GM23338 (cell line): ENCODE measurements around the gene MBOAT7. TPM values are rescaled to one million over a fixed set of nuclear protein-coding genes. Genes with fewer than 3 reads are reported as not detected.
"Not testable (repeated sequence)": the region's sequence is repeated elsewhere in the genome, so short reads cannot be mapped to it uniquely, and the experiment has no call there.

Experiments
- ATAC-seq: fragments of 200-7000 bp; cut with Tn5 transposase; 3 replicates; pipeline ENCODE4 v1.9.1; 2020
- DNase-seq: peaks from one replicate; pipeline ENCODE4 v3.0.0-alpha.2; 2015; ENCODE audit warnings: low spot score
- H2AFZ ChIP-seq: fragments of 200-600 bp; sonication (generic); 2 replicates; pipeline ENCODE4 v1.8.0; 2016; ENCODE audit warnings: antibody characterized with exemption, mild to moderate bottlenecking, moderate library complexity
- H3F3A ChIP-seq: fragments of 200-600 bp; sonication (generic); replicated peaks from 2 replicates; pipeline ENCODE4 v1.8.0; 2017; ENCODE audit warnings: antibody characterized with exemption, mixed run types, low read depth
- H3K27ac ChIP-seq: fragments of 200-600 bp; sonication (generic); 2 replicates; pipeline ENCODE4 v1.6.1; 2016; ENCODE audit warnings: low read depth
- H3K27me3 ChIP-seq: fragments of 200-600 bp; sonication (generic); 2 replicates; pipeline ENCODE4 v1.8.0; 2016; ENCODE audit warnings: mild to moderate bottlenecking, mixed run types, moderate library complexity; ENCODE audit not compliant: insufficient read depth
- H3K36me3 ChIP-seq: fragments of 200-600 bp; sonication (generic); 2 replicates; pipeline ENCODE4 v1.8.0; 2016; ENCODE audit warnings: mild to moderate bottlenecking; ENCODE audit not compliant: insufficient read depth
- H3K4me1 ChIP-seq: fragments of 200-600 bp; sonication (generic); 2 replicates; pipeline ENCODE4 v1.8.0; 2016; ENCODE audit warnings: mild to moderate bottlenecking, moderate library complexity; ENCODE audit not compliant: insufficient read depth
- H3K4me2 ChIP-seq: fragments of 200-600 bp; sonication (generic); 2 replicates; pipeline ENCODE4 v1.7.1; 2017; ENCODE audit warnings: mixed run types
- H3K4me3 ChIP-seq: fragments of 200-600 bp; sonication (generic); 2 replicates; pipeline ENCODE4 v1.6.1; 2016; ENCODE audit warnings: mixed run types
- H3K79me2 ChIP-seq: fragments of 200-600 bp; sonication (generic); replicated peaks from 2 replicates; pipeline ENCODE4 v1.8.0; 2017; ENCODE audit warnings: mild to moderate bottlenecking; ENCODE audit not compliant: insufficient read depth
- H3K9me2 ChIP-seq: fragments of 200-600 bp; sonication (generic); 2 replicates; pipeline ENCODE4 v1.8.0; 2017; ENCODE audit not compliant: insufficient read depth
- H4K20me1 ChIP-seq: fragments of 200-600 bp; sonication (generic); replicated peaks from 2 replicates; pipeline ENCODE4 v1.8.0; 2017; ENCODE audit warnings: mild to moderate bottlenecking; ENCODE audit not compliant: insufficient read depth
- H3K27ac Mint-ChIP-seq: 2 replicates; pipeline ENCODE4 v1.8.0; 2020; ENCODE audit warnings: inconsistent platforms, mild to moderate bottlenecking, moderate library complexity, mixed read lengths
- H3K27me3 Mint-ChIP-seq: 3 replicates; pipeline ENCODE4 v1.8.0; 2022; ENCODE audit warnings: low read depth, mild to moderate bottlenecking, moderate library complexity, mixed read lengths, inconsistent platforms; ENCODE audit not compliant: insufficient read depth, poor library complexity
- H3K36me3 Mint-ChIP-seq: 3 replicates; pipeline ENCODE4 v1.8.0; 2021; ENCODE audit warnings: low read depth, mild to moderate bottlenecking, inconsistent platforms, moderate library complexity, mixed read lengths
- H3K4me1 Mint-ChIP-seq: 3 replicates; pipeline ENCODE4 v1.8.0; 2020; ENCODE audit warnings: mild to moderate bottlenecking, inconsistent platforms, mixed read lengths
- H3K4me3 Mint-ChIP-seq: 3 replicates; pipeline ENCODE4 v1.8.0; 2021; ENCODE audit warnings: moderate library complexity, mild to moderate bottlenecking, inconsistent platforms, mixed read lengths
- H3K9me3 Mint-ChIP-seq: 3 replicates; pipeline ENCODE4 v1.8.0; 2020; ENCODE audit warnings: moderate library complexity, mild to moderate bottlenecking, inconsistent platforms, mixed read lengths
- CREB1 ChIP-seq: fragments of 250-450 bp; sonication (Bioruptor Pico); IDR thresholded peaks from 2 replicates; pipeline ENCODE4 v1.5.0; 2020; ENCODE audit warnings: low read depth, mild to moderate bottlenecking, moderate library complexity
- EZH2phosphoT487 ChIP-seq: fragments of 200-600 bp; sonication (generic); IDR thresholded peaks from one replicate; pipeline ENCODE4 v1.8.1; 2018; ENCODE audit warnings: antibody characterized with exemption; ENCODE audit not compliant: unreplicated experiment
- JUNB ChIP-seq: IDR thresholded peaks from one replicate; pipeline ENCODE4 v1.6.1; 2016; ENCODE audit warnings: antibody characterized with exemption; ENCODE audit not compliant: unreplicated experiment
- NANOG ChIP-seq: IDR thresholded peaks from 2 replicates; pipeline ENCODE4 v1.6.1; 2016; ENCODE audit warnings: antibody characterized with exemption, borderline replicate concordance
- POLR2AphosphoS5 ChIP-seq: IDR thresholded peaks from 2 replicates; pipeline ENCODE4 v1.6.1; 2016; ENCODE audit warnings: antibody characterized with exemption, low read depth
- ZNF114 ChIP-seq: fragments of 250-450 bp; sonication (Bioruptor Pico); IDR thresholded peaks from 2 replicates; pipeline ENCODE4 v1.5.0; 2020; ENCODE audit warnings: mild to moderate bottlenecking, moderate library complexity
- polyA plus RNA-seq: library from polyadenylated mRNA; unstranded; fragments of >200 nt; fragmentation: Nextera tagmentation; extraction: Ambion mirVana; gene quantifications from 2 replicates; pipeline ENCODE4 v1.2.1, GENCODE V29; 2016
- total RNA-seq: library from RNA; depleted of rRNA; stranded (reverse); fragments of >200 nt; shearing (Covaris generic); gene quantifications from 2 replicates; pipeline ENCODE4 v1.2.3, GENCODE V29; 2014
- TF ChIP-seq, protein P1 (sequence below): fragments of 250-450 bp; sonication (Bioruptor Pico); IDR thresholded peaks from 2 replicates; pipeline ENCODE4 v1.5.0; 2020; ENCODE audit warnings: mild to moderate bottlenecking, moderate library complexity
- TF ChIP-seq, protein P2 (sequence below): IDR thresholded peaks from 2 replicates; pipeline ENCODE4 v1.6.1; 2016; ENCODE audit warnings: antibody characterized with exemption
- TF ChIP-seq, protein P3 (sequence below): IDR thresholded peaks from one replicate; pipeline ENCODE4 v1.6.1; 2018; ENCODE audit warnings: antibody characterized with exemption; ENCODE audit not compliant: unreplicated experiment
- TF ChIP-seq, protein P4 (sequence below), 2 experiments: fragments of 200-600 bp in 1 of 2; sonication (generic) in 1 of 2; conservative IDR thresholded peaks; 2 replicates each; pipeline versions ENCODE4 v1.5.1 to v1.6.1; 2016 to 2017; ENCODE audit warnings: antibody characterized with exemption in 2 of 2, low read depth in 2 of 2, mild to moderate bottlenecking in 2 of 2, moderate library complexity in 1 of 2

MBOAT7 gene
- total and polyA plus RNA-seq, 2 experiments from 2014 or later = 77.8 to 184 TPM

DNA sequence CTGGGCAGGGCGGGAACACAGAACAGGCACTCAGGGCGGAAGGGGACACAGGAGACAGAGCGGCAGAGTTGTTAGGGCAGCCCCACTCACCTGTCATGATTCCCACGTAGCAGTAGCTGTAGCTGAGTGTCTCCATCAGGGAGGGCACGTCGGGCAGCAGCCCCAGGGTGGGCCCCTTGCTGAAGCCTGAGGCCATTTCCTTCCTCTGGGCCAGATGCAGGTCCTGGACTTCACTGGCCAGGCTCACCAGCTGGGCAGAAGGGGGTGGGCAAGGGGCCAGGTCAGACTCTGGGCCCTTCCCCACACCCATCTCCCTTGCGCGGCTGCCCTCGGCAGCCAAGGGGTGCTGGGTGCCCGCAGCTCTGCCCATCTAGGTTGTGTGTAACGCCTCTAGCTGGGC, 5.9 kb downstream of the MBOAT7 start (continued):
- TF ChIP-seq, protein P1, sequence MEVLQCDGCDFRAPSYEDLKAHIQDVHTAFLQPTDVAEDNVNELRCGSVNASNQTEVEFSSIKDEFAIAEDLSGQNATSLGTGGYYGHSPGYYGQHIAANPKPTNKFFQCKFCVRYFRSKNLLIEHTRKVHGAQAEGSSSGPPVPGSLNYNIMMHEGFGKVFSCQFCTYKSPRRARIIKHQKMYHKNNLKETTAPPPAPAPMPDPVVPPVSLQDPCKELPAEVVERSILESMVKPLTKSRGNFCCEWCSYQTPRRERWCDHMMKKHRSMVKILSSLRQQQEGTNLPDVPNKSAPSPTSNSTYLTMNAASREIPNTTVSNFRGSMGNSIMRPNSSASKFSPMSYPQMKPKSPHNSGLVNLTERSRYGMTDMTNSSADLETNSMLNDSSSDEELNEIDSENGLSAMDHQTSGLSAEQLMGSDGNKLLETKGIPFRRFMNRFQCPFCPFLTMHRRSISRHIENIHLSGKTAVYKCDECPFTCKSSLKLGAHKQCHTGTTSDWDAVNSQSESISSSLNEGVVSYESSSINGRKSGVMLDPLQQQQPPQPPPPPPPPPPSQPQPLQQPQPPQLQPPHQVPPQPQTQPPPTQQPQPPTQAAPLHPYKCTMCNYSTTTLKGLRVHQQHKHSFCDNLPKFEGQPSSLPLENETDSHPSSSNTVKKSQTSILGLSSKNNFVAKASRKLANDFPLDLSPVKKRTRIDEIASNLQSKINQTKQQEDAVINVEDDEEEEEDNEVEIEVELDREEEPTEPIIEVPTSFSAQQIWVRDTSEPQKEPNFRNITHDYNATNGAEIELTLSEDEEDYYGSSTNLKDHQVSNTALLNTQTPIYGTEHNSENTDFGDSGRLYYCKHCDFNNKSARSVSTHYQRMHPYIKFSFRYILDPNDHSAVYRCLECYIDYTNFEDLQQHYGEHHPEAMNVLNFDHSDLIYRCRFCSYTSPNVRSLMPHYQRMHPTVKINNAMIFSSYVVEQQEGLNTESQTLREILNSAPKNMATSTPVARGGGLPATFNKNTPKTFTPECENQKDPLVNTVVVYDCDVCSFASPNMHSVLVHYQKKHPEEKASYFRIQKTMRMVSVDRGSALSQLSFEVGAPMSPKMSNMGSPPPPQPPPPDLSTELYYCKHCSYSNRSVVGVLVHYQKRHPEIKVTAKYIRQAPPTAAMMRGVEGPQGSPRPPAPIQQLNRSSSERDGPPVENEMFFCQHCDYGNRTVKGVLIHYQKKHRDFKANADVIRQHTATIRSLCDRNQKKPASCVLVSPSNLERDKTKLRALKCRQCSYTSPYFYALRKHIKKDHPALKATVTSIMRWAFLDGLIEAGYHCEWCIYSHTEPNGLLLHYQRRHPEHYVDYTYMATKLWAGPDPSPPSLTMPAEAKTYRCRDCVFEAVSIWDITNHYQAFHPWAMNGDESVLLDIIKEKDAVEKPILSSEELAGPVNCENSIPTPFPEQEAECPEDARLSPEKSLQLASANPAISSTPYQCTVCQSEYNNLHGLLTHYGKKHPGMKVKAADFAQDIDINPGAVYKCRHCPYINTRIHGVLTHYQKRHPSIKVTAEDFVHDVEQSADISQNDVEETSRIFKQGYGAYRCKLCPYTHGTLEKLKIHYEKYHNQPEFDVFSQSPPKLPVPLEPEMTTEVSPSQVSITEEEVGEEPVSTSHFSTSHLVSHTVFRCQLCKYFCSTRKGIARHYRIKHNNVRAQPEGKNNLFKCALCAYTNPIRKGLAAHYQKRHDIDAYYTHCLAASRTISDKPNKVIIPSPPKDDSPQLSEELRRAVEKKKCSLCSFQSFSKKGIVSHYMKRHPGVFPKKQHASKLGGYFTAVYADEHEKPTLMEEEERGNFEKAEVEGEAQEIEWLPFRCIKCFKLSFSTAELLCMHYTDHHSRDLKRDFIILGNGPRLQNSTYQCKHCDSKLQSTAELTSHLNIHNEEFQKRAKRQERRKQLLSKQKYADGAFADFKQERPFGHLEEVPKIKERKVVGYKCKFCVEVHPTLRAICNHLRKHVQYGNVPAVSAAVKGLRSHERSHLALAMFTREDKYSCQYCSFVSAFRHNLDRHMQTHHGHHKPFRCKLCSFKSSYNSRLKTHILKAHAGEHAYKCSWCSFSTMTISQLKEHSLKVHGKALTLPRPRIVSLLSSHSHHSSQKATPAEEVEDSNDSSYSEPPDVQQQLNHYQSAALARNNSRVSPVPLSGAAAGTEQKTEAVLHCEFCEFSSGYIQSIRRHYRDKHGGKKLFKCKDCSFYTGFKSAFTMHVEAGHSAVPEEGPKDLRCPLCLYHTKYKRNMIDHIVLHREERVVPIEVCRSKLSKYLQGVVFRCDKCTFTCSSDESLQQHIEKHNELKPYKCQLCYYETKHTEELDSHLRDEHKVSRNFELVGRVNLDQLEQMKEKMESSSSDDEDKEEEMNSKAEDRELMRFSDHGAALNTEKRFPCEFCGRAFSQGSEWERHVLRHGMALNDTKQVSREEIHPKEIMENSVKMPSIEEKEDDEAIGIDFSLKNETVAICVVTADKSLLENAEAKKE = no peak
- TF ChIP-seq, protein P2, sequence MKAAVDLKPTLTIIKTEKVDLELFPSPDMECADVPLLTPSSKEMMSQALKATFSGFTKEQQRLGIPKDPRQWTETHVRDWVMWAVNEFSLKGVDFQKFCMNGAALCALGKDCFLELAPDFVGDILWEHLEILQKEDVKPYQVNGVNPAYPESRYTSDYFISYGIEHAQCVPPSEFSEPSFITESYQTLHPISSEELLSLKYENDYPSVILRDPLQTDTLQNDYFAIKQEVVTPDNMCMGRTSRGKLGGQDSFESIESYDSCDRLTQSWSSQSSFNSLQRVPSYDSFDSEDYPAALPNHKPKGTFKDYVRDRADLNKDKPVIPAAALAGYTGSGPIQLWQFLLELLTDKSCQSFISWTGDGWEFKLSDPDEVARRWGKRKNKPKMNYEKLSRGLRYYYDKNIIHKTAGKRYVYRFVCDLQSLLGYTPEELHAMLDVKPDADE = no peak
- TF ChIP-seq NANOG (no peak), CREB1 (CRISPR knock-in tag) (no peak), EZH2phosphoT487 (no peak), POLR2AphosphoS5 (no peak), JUNB (no peak), ZNF114 (CRISPR knock-in tag) (no peak)
- TF ChIP-seq, protein P3, sequence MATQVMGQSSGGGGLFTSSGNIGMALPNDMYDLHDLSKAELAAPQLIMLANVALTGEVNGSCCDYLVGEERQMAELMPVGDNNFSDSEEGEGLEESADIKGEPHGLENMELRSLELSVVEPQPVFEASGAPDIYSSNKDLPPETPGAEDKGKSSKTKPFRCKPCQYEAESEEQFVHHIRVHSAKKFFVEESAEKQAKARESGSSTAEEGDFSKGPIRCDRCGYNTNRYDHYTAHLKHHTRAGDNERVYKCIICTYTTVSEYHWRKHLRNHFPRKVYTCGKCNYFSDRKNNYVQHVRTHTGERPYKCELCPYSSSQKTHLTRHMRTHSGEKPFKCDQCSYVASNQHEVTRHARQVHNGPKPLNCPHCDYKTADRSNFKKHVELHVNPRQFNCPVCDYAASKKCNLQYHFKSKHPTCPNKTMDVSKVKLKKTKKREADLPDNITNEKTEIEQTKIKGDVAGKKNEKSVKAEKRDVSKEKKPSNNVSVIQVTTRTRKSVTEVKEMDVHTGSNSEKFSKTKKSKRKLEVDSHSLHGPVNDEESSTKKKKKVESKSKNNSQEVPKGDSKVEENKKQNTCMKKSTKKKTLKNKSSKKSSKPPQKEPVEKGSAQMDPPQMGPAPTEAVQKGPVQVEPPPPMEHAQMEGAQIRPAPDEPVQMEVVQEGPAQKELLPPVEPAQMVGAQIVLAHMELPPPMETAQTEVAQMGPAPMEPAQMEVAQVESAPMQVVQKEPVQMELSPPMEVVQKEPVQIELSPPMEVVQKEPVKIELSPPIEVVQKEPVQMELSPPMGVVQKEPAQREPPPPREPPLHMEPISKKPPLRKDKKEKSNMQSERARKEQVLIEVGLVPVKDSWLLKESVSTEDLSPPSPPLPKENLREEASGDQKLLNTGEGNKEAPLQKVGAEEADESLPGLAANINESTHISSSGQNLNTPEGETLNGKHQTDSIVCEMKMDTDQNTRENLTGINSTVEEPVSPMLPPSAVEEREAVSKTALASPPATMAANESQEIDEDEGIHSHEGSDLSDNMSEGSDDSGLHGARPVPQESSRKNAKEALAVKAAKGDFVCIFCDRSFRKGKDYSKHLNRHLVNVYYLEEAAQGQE = no peak
- TF ChIP-seq, protein P4, sequence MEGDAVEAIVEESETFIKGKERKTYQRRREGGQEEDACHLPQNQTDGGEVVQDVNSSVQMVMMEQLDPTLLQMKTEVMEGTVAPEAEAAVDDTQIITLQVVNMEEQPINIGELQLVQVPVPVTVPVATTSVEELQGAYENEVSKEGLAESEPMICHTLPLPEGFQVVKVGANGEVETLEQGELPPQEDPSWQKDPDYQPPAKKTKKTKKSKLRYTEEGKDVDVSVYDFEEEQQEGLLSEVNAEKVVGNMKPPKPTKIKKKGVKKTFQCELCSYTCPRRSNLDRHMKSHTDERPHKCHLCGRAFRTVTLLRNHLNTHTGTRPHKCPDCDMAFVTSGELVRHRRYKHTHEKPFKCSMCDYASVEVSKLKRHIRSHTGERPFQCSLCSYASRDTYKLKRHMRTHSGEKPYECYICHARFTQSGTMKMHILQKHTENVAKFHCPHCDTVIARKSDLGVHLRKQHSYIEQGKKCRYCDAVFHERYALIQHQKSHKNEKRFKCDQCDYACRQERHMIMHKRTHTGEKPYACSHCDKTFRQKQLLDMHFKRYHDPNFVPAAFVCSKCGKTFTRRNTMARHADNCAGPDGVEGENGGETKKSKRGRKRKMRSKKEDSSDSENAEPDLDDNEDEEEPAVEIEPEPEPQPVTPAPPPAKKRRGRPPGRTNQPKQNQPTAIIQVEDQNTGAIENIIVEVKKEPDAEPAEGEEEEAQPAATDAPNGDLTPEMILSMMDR (conservative IDR thresholded peaks at IDR 0.05; ENCODE audit: low read depth in 2 of 2) = no peak

DNA sequence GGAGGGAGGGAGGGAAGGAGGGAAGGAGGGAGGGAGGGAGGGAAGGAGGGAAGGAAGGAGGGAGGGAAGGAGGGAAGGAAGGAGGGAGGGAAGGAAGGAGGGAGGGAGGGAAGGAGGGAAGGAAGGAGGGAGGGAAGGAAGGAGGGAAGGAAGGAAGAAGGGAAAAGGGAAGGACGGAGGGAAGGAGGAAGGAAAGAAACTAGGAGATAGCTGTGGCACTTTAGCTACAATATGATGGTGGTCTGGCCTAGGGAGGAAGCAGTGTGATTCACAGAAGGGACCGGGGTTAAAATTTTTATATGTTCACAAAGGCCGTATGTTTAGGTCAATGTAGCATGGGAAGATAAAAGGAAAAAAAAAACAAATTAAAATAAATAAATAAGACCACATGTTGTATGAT, 7.5 kb downstream of the MBOAT7 start:
- not testable (repeated sequence) for ATAC-seq

More for the DNA sequence above, 7.5 kb downstream of the MBOAT7 start:
- H3K4me2 ChIP-seq, H3K79me2 ChIP-seq, H3K27me3 ChIP-seq, H3K27ac ChIP-seq, H3K9me3 Mint-ChIP-seq, DNase-seq, H3K9me2 ChIP-seq, H3K4me1 ChIP-seq, H3F3A ChIP-seq, H3K36me3 ChIP-seq, H3K4me3 Mint-ChIP-seq, H2AFZ ChIP-seq, H3K27ac Mint-ChIP-seq, H3K4me3 ChIP-seq: not testable (repeated sequence)
- peaks cover 13% of the 10 kb centered on the region for H4K20me1 ChIP-seq
- peaks cover 17% of the 10 kb centered on the region for H3K27me3 Mint-ChIP-seq
- H3K4me1 Mint-ChIP-seq = peaks cover 17% of the 10 kb centered on the region
- H3K36me3 Mint-ChIP-seq = peaks cover 41% of the 10 kb centered on the region
